ENCODE results near the gene ANKRD52. TPM values are rescaled to one million over a fixed set of nuclear protein-coding genes. Genes with fewer than 3 reads are reported as not detected.
A peak's percentile ranks its signal among the peaks of the same experiment; 100 is the strongest.

The ANKRD52 gene
- polyA plus RNA-seq, 2 of the 4 experiments (the other 2 are of a cell fraction) = 26.1 to 48.7 TPM

- ATAC-seq = no peak
- POLR2A ChIA-PET = interaction anchor here (0.7 to 0.8 kb wide), 3 partner anchors 42 to 277 kb away, joined by 3 to 5 read pairs (median 4); no protein-coding TSS in a partner anchor
- peak; percentile 16 to 33 for DNase-seq (ENCODE audit: low read depth in 1 of 2, low spot score in 1 of 2)
- Histone ChIP-seq H3K4me1 (peaks cover 13% of the 10 kb centered on the region), H3K9me3 (no peaks in the 10 kb centered on the region), H3K4me2 (peak overlapping the region; percentile 74), H3K27ac (peak overlapping the region; percentile 83 to 99), H3K4me3 (peak overlapping the region; percentile 81)
- 36% methylated on average over 9 of the region's 9 CpGs for WGBS (ENCODE audit: missing lambda C conversion rate)
- TF ChIP-seq FOXS1 (CRISPR knock-in tag; IDR thresholded peaks at IDR 0.05) (no peak), SREBF2 (IDR thresholded peaks at IDR 0.05) (no peak), JUN (IDR thresholded peaks at IDR 0.05) (no peak), PBX3 (IDR thresholded peaks at IDR 0.05) (no peak), MAZ (IDR thresholded peaks at IDR 0.05; ENCODE audit: borderline replicate concordance, low read depth, low read length) (no peak)
- FAIRE-seq = no peak
- CTCF ChIA-PET = interaction anchor here (0.5 to 6.8 kb wide), 17 partner anchors 8 to 273 kb away, joined by 3 to 204 read pairs (median 13); partner anchors contain the start of genes ANKRD52, CNPY2, CS and ESYT1
These were observed 67.5 kb downstream of the ANKRD52 start for GRCh38 chr12:56190695-56191155.

- 2% methylated on average over 42 of the region's 42 CpGs for WGBS (ENCODE audit: missing lambda C conversion rate)
- DNase-seq (ENCODE audit: low read depth in 1 of 2, low spot score in 1 of 2) (peak; percentile 71 to 94), ATAC-seq (peak; percentile 74 to 77), FAIRE-seq (no peak)
- H3K9me3 ChIP-seq = no peaks in the 10 kb centered on the region
- peaks cover 13% of the 10 kb centered on the region for H3K4me1 ChIP-seq
- POLR2A ChIA-PET = interaction anchor here (0.6 to 1.7 kb wide), 14 partner anchors 15 to 278 kb away, joined by 3 to 36 read pairs (median 5); partner anchors contain the start of genes ANKRD52, CNPY2, ESYT1 and MYL6
- H3K27ac ChIP-seq = peak overlapping the region; percentile 83 to 99
- CTCF ChIA-PET = interaction anchor here (0.6 to 6.8 kb wide), 64 partner anchors 9 to 1327 kb away, joined by 3 to 204 read pairs (median 6); partner anchors contain the start of genes ANKRD52, CNPY2, COQ10A and CS
- H3K4me2 ChIP-seq = peak overlapping the region; percentile 74
- peak overlapping the region; percentile 81 for H3K4me3 ChIP-seq
- no peak for TF ChIP-seq HEYL (CRISPR knock-in tag; IDR thresholded peaks at IDR 0.05)
- no peak for TF ChIP-seq HOXB13 (CRISPR knock-in tag; IDR thresholded peaks at IDR 0.05; ENCODE audit: low read depth)
- no peak for TF ChIP-seq CBX2 (IDR thresholded peaks at IDR 0.05; ENCODE audit: borderline replicate concordance, low read depth)
- TF ChIP-seq NFE2L2 (conservative IDR thresholded peaks at IDR 0.05; ENCODE audit: low read length) = no peak
- no peak for TF ChIP-seq E2F6 (IDR thresholded peaks at IDR 0.05; ENCODE audit: borderline replicate concordance, low read depth)
- no peak for TF ChIP-seq FOXS1 (CRISPR knock-in tag; IDR thresholded peaks at IDR 0.05)
- TF ChIP-seq KDM1A (IDR thresholded peaks at IDR 0.05; ENCODE audit: low read depth) = no peak
- peak; percentile 73; the same call in 1 of the 2 replicates for TF ChIP-seq ZSCAN20 (CRISPR knock-in tag; IDR thresholded peaks at IDR 0.05)
- no peak for TF ChIP-seq NR3C1 (IDR thresholded peaks at IDR 0.05)
- no peak for TF ChIP-seq ESRRA (IDR thresholded peaks at IDR 0.05; ENCODE audit: borderline replicate concordance, low read length)
- TF ChIP-seq ZC3H11A (IDR thresholded peaks at IDR 0.05) = no peak
- no peak for TF ChIP-seq POLR2AphosphoS2 (conservative IDR thresholded peaks at IDR 0.05; ENCODE audit: low read length)
- no peak for TF ChIP-seq HOXA7 (CRISPR knock-in tag; IDR thresholded peaks at IDR 0.05)
- peak; percentile 90 for TF ChIP-seq SREBF2 (IDR thresholded peaks at IDR 0.05)
- no peak for TF ChIP-seq TP53 (CRISPR knock-in tag; IDR thresholded peaks at IDR 0.05)
- no peak for TF ChIP-seq RFX5 (IDR thresholded peaks at IDR 0.05)
- TF ChIP-seq CHD2 (IDR thresholded peaks at IDR 0.05; ENCODE audit: low read length, partially characterized antibody) = no peak
- no peak for TF ChIP-seq GATA3 (IDR thresholded peaks at IDR 0.05; ENCODE audit: borderline replicate concordance)
- TF ChIP-seq PHF8 (IDR thresholded peaks at IDR 0.05; ENCODE audit: borderline replicate concordance, low read depth) = peak; percentile 56; the same call in 1 of the 2 replicates
- no peak; a peak in 1 of 5 replicates for TF ChIP-seq JUN (IDR thresholded peaks at IDR 0.05)
- TF ChIP-seq ZFP36 (IDR thresholded peaks at IDR 0.05; ENCODE audit: borderline replicate concordance, partially characterized antibody) = peak; percentile 34
- TF ChIP-seq HES2 (IDR thresholded peaks at IDR 0.05) = no peak
- no peak for TF ChIP-seq CBX8 (IDR thresholded peaks at IDR 0.05)
- no peak for TF ChIP-seq RNF2 (IDR thresholded peaks at IDR 0.05; ENCODE audit: borderline replicate concordance, low read depth)
- 0 out of 2 replicates have a peak, but pooled peaks have one; percentile 47 for TF ChIP-seq FOSB (CRISPR knock-in tag; IDR thresholded peaks at IDR 0.05)
- no peak for TF ChIP-seq HDAC2 (IDR thresholded peaks at IDR 0.05)
- TF ChIP-seq RARB (CRISPR knock-in tag; IDR thresholded peaks at IDR 0.05) = no peak; the same call in 1 of the 2 replicates
- no peak for TF ChIP-seq KDM5A (IDR thresholded peaks at IDR 0.05)
- no peak for TF ChIP-seq USF2 (IDR thresholded peaks at IDR 0.05)
- TF ChIP-seq ELK1 (IDR thresholded peaks at IDR 0.05; ENCODE audit: low read depth, low read length) = 0 out of 2 replicates have a peak, but pooled peaks have one; percentile 62
These were observed 68.1 kb downstream of the ANKRD52 start for GRCh38 chr12:56189918-56190694.

All from A549 (cell line).